Iris pigment epithelial cell (primary cell): ENCODE results near the gene CACNA1C.

Experiments
- DNase-seq: peaks from one replicate; pipeline ENCODE4 v3.0.0-alpha.2; 2011; ENCODE audit warnings: low read depth

The CACNA1C gene

GRCh38 chr12:2596441-2596840 lies 543.7 kb downstream of the CACNA1C start:
- no peak for DNase-seq

- no peak for DNase-seq
These were observed 552.5 kb downstream of the CACNA1C start for GRCh38 chr12:2605301-2605700.

GRCh38 chr12:2606186-2606910 lies 553.6 kb downstream of the CACNA1C start:
- no peak for DNase-seq

- DNase-seq = peak; percentile 67
These were observed 555.3 kb downstream of the CACNA1C start for GRCh38 chr12:2607881-2608607.

- no peak for DNase-seq
These were observed 555.8 kb downstream of the CACNA1C start for GRCh38 chr12:2608608-2608945.

GRCh38 chr12:2609020-2609419 lies 556.2 kb downstream of the CACNA1C start:
- no peak for DNase-seq

GRCh38 chr12:2610358-2610757 lies 557.6 kb downstream of the CACNA1C start:
- no peak for DNase-seq

GRCh38 chr12:2613326-2614073 lies 560.7 kb downstream of the CACNA1C start:
- peak; percentile 98 for DNase-seq

- no peak for DNase-seq
These were observed 561.6 kb downstream of the CACNA1C start for GRCh38 chr12:2614341-2614740.

GRCh38 chr12:2615665-2616402 lies 563.0 kb downstream of the CACNA1C start:
- DNase-seq = peak; percentile 36

GRCh38 chr12:2616763-2617162 lies 564.0 kb downstream of the CACNA1C start:
- DNase-seq = no peak

- no peak for DNase-seq
These were observed 564.6 kb downstream of the CACNA1C start for GRCh38 chr12:2617365-2617764.

- DNase-seq = no peak
These were observed 565.7 kb downstream of the CACNA1C start for GRCh38 chr12:2618291-2618995.

- DNase-seq = no peak
These were observed 566.3 kb downstream of the CACNA1C start for GRCh38 chr12:2619136-2619535.

- DNase-seq = no peak
These were observed 569.7 kb downstream of the CACNA1C start for GRCh38 chr12:2622460-2622859.

- DNase-seq = no peak
These were observed 570.7 kb downstream of the CACNA1C start for GRCh38 chr12:2623472-2623871.

GRCh38 chr12:2624543-2625288 lies 571.9 kb downstream of the CACNA1C start:
- peak; percentile 55 for DNase-seq

- DNase-seq = no peak
These were observed 572.5 kb downstream of the CACNA1C start for GRCh38 chr12:2625289-2625612.

- DNase-seq = no peak
These were observed 574.5 kb downstream of the CACNA1C start for GRCh38 chr12:2627076-2627834.

- DNase-seq = no peak
These were observed 575.0 kb downstream of the CACNA1C start for GRCh38 chr12:2627835-2628191.
